ENCODE data around the gene MYOZ2.

MYOZ2 gene

GRCh38 chr4:119205690-119206089, 70.1 kb downstream of the MYOZ2 start:
- Histone ChIP-seq H3F3A (ENCODE audit: insufficient read depth, low read length) (no peaks in the 10 kb centered on the region), H3K79me2 (ENCODE audit: insufficient read depth, low read length) (no peaks in the 10 kb centered on the region), H3K4me1 (ENCODE audit: insufficient read depth, low read length, severe bottlenecking) (peaks cover 11% of the 10 kb centered on the region), H3K27ac (ENCODE audit: low read depth, low read length, poor library complexity, severe bottlenecking) (no peak overlapping the region), H3K9me2 (ENCODE audit: low read depth, low read length) (no peaks in the 10 kb centered on the region), H3K27me3 (ENCODE audit: insufficient read depth, low read length) (no peaks in the 10 kb centered on the region), H3K9ac (ENCODE audit: low read length) (no peak overlapping the region), H3K36me3 (ENCODE audit: insufficient read depth, low read length) (no peaks in the 10 kb centered on the region), H3K4me3 (ENCODE audit: low read depth, low read length, poor library complexity, severe bottlenecking) (no peak overlapping the region), H3K4me2 (ENCODE audit: low read length) (no peak overlapping the region), H3K9me3 (ENCODE audit: low read length) (no peaks in the 10 kb centered on the region), H2AFZ (ENCODE audit: low read length) (no peak overlapping the region), H4K20me1 (ENCODE audit: insufficient read depth, low read length) (no peaks in the 10 kb centered on the region)
- TF ChIP-seq CTCF (IDR thresholded peaks at IDR 0.05; ENCODE audit: low read length) (no peak), EZH2 (IDR thresholded peaks at IDR 0.05; ENCODE audit: borderline replicate concordance, low read length) (no peak)

GRCh38 chr4:119206178-119206577, 70.5 kb downstream of the MYOZ2 start:
- no peak overlapping the region for H3K4me3 ChIP-seq (ENCODE audit: low read depth, low read length, poor library complexity, severe bottlenecking)
- no peak overlapping the region for H3K27ac ChIP-seq (ENCODE audit: low read depth, low read length, poor library complexity, severe bottlenecking)
- TF ChIP-seq EZH2 (IDR thresholded peaks at IDR 0.05; ENCODE audit: borderline replicate concordance, low read length) (no peak), CTCF (IDR thresholded peaks at IDR 0.05; ENCODE audit: low read length) (no peak)
- H3K79me2 ChIP-seq (ENCODE audit: insufficient read depth, low read length), result no peaks in the 10 kb centered on the region
- no peak overlapping the region for H3K4me2 ChIP-seq (ENCODE audit: low read length)
- no peak overlapping the region for H3K9ac ChIP-seq (ENCODE audit: low read length)
- no peak overlapping the region for H2AFZ ChIP-seq (ENCODE audit: low read length)
- no peaks in the 10 kb centered on the region for H3K36me3 ChIP-seq (ENCODE audit: insufficient read depth, low read length)
- H3K9me3 ChIP-seq (ENCODE audit: low read length), result no peaks in the 10 kb centered on the region
- no peaks in the 10 kb centered on the region for H3K9me2 ChIP-seq (ENCODE audit: low read depth, low read length)
- peaks cover 15% of the 10 kb centered on the region for H3K4me1 ChIP-seq (ENCODE audit: insufficient read depth, low read length, severe bottlenecking)
- no peaks in the 10 kb centered on the region for H4K20me1 ChIP-seq (ENCODE audit: insufficient read depth, low read length)
- no peaks in the 10 kb centered on the region for H3K27me3 ChIP-seq (ENCODE audit: insufficient read depth, low read length)
- H3F3A ChIP-seq (ENCODE audit: insufficient read depth, low read length), result no peaks in the 10 kb centered on the region

GRCh38 chr4:119207051-119207450, 71.4 kb downstream of the MYOZ2 start:
- Histone ChIP-seq H3F3A (ENCODE audit: insufficient read depth, low read length) (no peaks in the 10 kb centered on the region), H3K9me3 (ENCODE audit: low read length) (no peaks in the 10 kb centered on the region), H3K9ac (ENCODE audit: low read length) (no peak overlapping the region), H3K79me2 (ENCODE audit: insufficient read depth, low read length) (no peaks in the 10 kb centered on the region), H3K4me3 (ENCODE audit: low read depth, low read length, poor library complexity, severe bottlenecking) (no peak overlapping the region), H3K4me2 (ENCODE audit: low read length) (no peak overlapping the region), H3K4me1 (ENCODE audit: insufficient read depth, low read length, severe bottlenecking) (peaks cover 22% of the 10 kb centered on the region), H3K27me3 (ENCODE audit: insufficient read depth, low read length) (no peaks in the 10 kb centered on the region), H2AFZ (ENCODE audit: low read length) (no peak overlapping the region), H3K9me2 (ENCODE audit: low read depth, low read length) (no peaks in the 10 kb centered on the region), H3K36me3 (ENCODE audit: insufficient read depth, low read length) (no peaks in the 10 kb centered on the region), H3K27ac (ENCODE audit: low read depth, low read length, poor library complexity, severe bottlenecking) (no peak overlapping the region), H4K20me1 (ENCODE audit: insufficient read depth, low read length) (no peaks in the 10 kb centered on the region)
- TF ChIP-seq EZH2 (IDR thresholded peaks at IDR 0.05; ENCODE audit: borderline replicate concordance, low read length), result no peak
- no peak for TF ChIP-seq CTCF (IDR thresholded peaks at IDR 0.05; ENCODE audit: low read length)

Data from OCI-LY1 (cell line).